Gastroesophageal sphincter (tissue), 3 donors: ENCODE results near the gene HOXB7.

ENCODE experiments used
- CTCF ChIP-seq, 4 experiments: fragments of 200-600 bp in 2 of 4; fragments of 450-650 bp in 2 of 4; sonication (generic) in 1 of 4; IDR thresholded peaks; one replicate each; pipeline ENCODE4 v1.5.1; 2017 to 2019; ENCODE audit warnings: antibody characterized with exemption in 4 of 4, mild to moderate bottlenecking in 2 of 4, moderate library complexity in 2 of 4
- EP300 ChIP-seq: sonication (generic); formaldehyde crosslinking; IDR thresholded peaks from one replicate; pipeline ENCODE4 v1.6.1; 2017; ENCODE audit warnings: antibody characterized with exemption, mild to moderate bottlenecking
- POLR2A ChIP-seq, 2 donors: fragments of 450-650 bp; IDR thresholded peaks; one replicate each; pipeline ENCODE4 v1.6.1; 2017; ENCODE audit warnings: antibody characterized with exemption in 2 of 2, mild to moderate bottlenecking in 2 of 2, moderate library complexity in 1 of 2

GRCh38 chr17:48584223-48584741 lies 26.5 kb downstream of the HOXB7 start:
- TF ChIP-seq EP300, result no peak
- TF ChIP-seq CTCF (IDR thresholded peaks at IDR 0.05), result no peak
- no peak for TF ChIP-seq POLR2A (IDR thresholded peaks at IDR 0.05)
